Ovary (tissue), 3 donors: ENCODE measurements around the gene PRKG1.

ENCODE experiments used
- EP300 ChIP-seq: sonication (generic); formaldehyde crosslinking; IDR thresholded peaks from one replicate; pipeline ENCODE4 v1.6.1; 2017; ENCODE audit warnings: antibody characterized with exemption
- POLR2A ChIP-seq: fragments of 450-650 bp; IDR thresholded peaks from one replicate; pipeline ENCODE4 v1.6.1; 2017; ENCODE audit warnings: antibody characterized with exemption, mild to moderate bottlenecking, moderate library complexity
- TF ChIP-seq, protein P1 (sequence below), 3 donors: fragments of 450-650 bp in 2 of 3; fragments of 200-600 bp in 1 of 3; IDR thresholded peaks; one replicate each; pipeline versions ENCODE4 v1.5.1 to v1.8.0; 2016 to 2022; ENCODE audit warnings: antibody characterized with exemption in 3 of 3, mild to moderate bottlenecking in 1 of 3
- donor health status: DM: no; HTN: no; CAD: no.

DNA sequence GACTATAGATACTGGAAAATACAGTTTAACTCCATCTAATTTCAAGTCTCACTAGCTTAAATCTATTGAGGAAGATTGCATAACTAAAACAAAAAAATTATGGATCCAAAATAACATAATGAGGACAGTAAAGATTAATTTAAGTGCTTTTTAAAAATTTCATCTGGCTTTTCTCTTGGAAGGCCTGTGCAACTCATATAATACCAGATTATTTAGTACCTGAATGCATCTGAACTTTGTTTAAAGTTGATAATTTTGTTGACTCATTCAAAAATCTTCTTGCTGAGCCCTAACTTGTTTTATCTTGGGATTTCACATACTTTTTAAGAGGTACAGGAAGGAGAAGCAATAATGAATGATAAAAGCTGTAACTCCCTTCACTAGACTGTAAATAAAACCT, 478.6 kb downstream of the PRKG1 start:
- TF ChIP-seq, protein P1, sequence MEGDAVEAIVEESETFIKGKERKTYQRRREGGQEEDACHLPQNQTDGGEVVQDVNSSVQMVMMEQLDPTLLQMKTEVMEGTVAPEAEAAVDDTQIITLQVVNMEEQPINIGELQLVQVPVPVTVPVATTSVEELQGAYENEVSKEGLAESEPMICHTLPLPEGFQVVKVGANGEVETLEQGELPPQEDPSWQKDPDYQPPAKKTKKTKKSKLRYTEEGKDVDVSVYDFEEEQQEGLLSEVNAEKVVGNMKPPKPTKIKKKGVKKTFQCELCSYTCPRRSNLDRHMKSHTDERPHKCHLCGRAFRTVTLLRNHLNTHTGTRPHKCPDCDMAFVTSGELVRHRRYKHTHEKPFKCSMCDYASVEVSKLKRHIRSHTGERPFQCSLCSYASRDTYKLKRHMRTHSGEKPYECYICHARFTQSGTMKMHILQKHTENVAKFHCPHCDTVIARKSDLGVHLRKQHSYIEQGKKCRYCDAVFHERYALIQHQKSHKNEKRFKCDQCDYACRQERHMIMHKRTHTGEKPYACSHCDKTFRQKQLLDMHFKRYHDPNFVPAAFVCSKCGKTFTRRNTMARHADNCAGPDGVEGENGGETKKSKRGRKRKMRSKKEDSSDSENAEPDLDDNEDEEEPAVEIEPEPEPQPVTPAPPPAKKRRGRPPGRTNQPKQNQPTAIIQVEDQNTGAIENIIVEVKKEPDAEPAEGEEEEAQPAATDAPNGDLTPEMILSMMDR (IDR thresholded peaks at IDR 0.05) = no peak
- TF ChIP-seq EP300 (no peak), POLR2A (no peak)
